HepG2 (cell line): ENCODE measurements around the gene SKI.

ENCODE experiments used
- ATF3 ChIP-seq: sonication (generic); formaldehyde crosslinking; IDR thresholded peaks from 2 replicates; pipeline ENCODE4 v1.4.0; 2020; ENCODE audit warnings: missing genetic modification reagents
- BRD4 ChIP-seq: sonication (generic); formaldehyde crosslinking; IDR thresholded peaks from 2 replicates; pipeline ENCODE4 v1.4.0; 2020; ENCODE audit warnings: missing genetic modification reagents
- POLR2AphosphoS2 ChIP-seq: IDR thresholded peaks from 2 replicates; pipeline ENCODE4 v1.6.1; 2011; ENCODE audit warnings: low read depth, low read length, improper control_type of control experiment

DNA sequence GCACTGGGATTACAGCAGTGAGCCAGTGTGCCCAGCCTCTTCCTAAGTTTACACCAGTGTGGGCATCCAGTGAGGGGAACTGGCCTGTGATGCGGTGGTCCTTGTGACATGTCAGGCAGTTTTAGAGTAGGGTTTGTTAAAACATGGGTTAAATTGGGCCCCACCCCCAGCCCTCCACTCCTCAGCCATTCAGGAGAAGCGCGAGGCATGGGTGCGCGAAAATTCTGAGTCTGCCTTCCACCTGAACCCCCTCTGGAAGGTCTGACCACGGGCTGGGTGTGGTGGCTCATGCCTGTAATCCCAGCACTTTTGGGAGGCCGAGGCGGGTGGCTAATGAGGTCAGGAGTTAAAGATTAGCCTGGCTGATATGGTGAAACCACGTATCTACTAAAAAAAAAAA is 51.7 kb downstream of the SKI start:
- TF ChIP-seq ATF3 (CRISPR knock-in tag) (no peak), BRD4 (CRISPR knock-in tag) (no peak), POLR2AphosphoS2 (no peak)
